AG04450 (cell line): ENCODE results near the gene PRKCZ. TPM values are rescaled to one million over a fixed set of nuclear protein-coding genes. Genes with fewer than 3 reads are reported as not detected.

ENCODE experiments used
- CTCF ChIA-PET: fragments of 300-600, 350-600 bp; formaldehyde crosslinking; extraction: SDS; loops from one replicate; lab custom pipeline; 2022; ENCODE audit warnings: antibody characterized with exemption, inconsistent platforms; lab: Charles Lee
- POLR2A ChIA-PET: fragments of 350-600 bp; formaldehyde crosslinking; extraction: SDS; loops from one replicate; lab custom pipeline; 2021; ENCODE audit warnings: antibody characterized with exemption, inconsistent platforms; lab: Yijun Ruan, JAX
- DNase-seq: peaks from one replicate; pipeline ENCODE4 v3.0.0-alpha.2; 2011; ENCODE audit warnings: low read depth, low spot score
- H3K27ac ChIP-seq: one replicate; pipeline ENCODE4 v1.5.1; 2012; ENCODE audit warnings: low read depth, low read length, control low read depth
- H3K27me3 ChIP-seq: one replicate; pipeline ENCODE4 v1.6.0; 2012; ENCODE audit warnings: low read length; ENCODE audit not compliant: control insufficient read depth, insufficient read depth
- H3K4me3 ChIP-seq: 2 replicates; pipeline ENCODE4 v1.5.1; 2011; ENCODE audit warnings: mild to moderate bottlenecking, low read depth, low read length, control low read depth
- H3K9me3 ChIP-seq: 2 replicates; pipeline ENCODE4 v1.5.1; 2012; ENCODE audit warnings: low read length; ENCODE audit not compliant: control insufficient read depth, insufficient read depth
- CTCF ChIP-seq: IDR thresholded peaks from 2 replicates; pipeline ENCODE4 v1.5.1; 2011; ENCODE audit warnings: low read depth, low read length, control low read depth, inconsistent platforms
- polyA plus RNA-seq: library from polyadenylated mRNA; depleted of rRNA; stranded (reverse); fragments of >200 nt; gene quantifications from 2 replicates; pipeline ENCODE4 v1.2.3, GENCODE V29; 2011

PRKCZ gene
- polyA plus RNA-seq, 1 experiment: 3.0 TPM

GRCh38 chr1:2154022-2154421 lies 103.8 kb downstream of the PRKCZ start:
- H3K27ac ChIP-seq: no peak overlapping the region
- no peak overlapping the region for H3K4me3 ChIP-seq
- H3K27me3 ChIP-seq: peaks cover 2% of the 10 kb centered on the region
- POLR2A ChIA-PET: no interaction called here
- no peak for TF ChIP-seq CTCF
- CTCF ChIA-PET: interaction anchor here (0.5 to 0.9 kb wide), 2 partner anchors 21 to 81 kb away, joined by 3 to 9 read pairs; no protein-coding TSS in a partner anchor
- DNase-seq: no peak
- no peaks in the 10 kb centered on the region; the same call in 1 of the 2 replicates for H3K9me3 ChIP-seq

GRCh38 chr1:2155147-2155598 lies 105.0 kb downstream of the PRKCZ start:
- DNase-seq: no peak
- Histone ChIP-seq H3K27ac (no peak overlapping the region), H3K9me3 (no peaks in the 10 kb centered on the region; the same call in 1 of the 2 replicates), H3K27me3 (peaks cover 2% of the 10 kb centered on the region), H3K4me3 (no peak overlapping the region)
- TF ChIP-seq CTCF: no peak
- CTCF ChIA-PET: no interaction called here
- POLR2A ChIA-PET: no interaction called here

GRCh38 chr1:2155788-2156187 lies 105.6 kb downstream of the PRKCZ start:
- ChIA-PET POLR2A (no interaction called here), CTCF (interaction anchor here (1.3 to 2.4 kb wide), 2 partner anchors 15 to 19 kb away, joined by 4 to 13 read pairs; no protein-coding TSS in a partner anchor)
- no peak for DNase-seq
- Histone ChIP-seq H3K4me3 (no peak overlapping the region), H3K27me3 (peaks cover 2% of the 10 kb centered on the region), H3K27ac (no peak overlapping the region), H3K9me3 (no peaks in the 10 kb centered on the region; the same call in 1 of the 2 replicates)
- no peak for TF ChIP-seq CTCF

GRCh38 chr1:2156866-2157265 lies 106.7 kb downstream of the PRKCZ start:
- no peak overlapping the region for H3K27ac ChIP-seq
- peaks cover 4% of the 10 kb centered on the region for H3K27me3 ChIP-seq
- POLR2A ChIA-PET: no interaction called here
- no peak for DNase-seq
- TF ChIP-seq CTCF: no peak
- no peak overlapping the region for H3K4me3 ChIP-seq
- CTCF ChIA-PET: interaction anchor here (1.3 to 2.4 kb wide), 2 partner anchors 17 to 18 kb away, joined by 4 to 13 read pairs; no protein-coding TSS in a partner anchor
- H3K9me3 ChIP-seq: no peaks in the 10 kb centered on the region; the same call in 1 of the 2 replicates

GRCh38 chr1:2157856-2158255 lies 107.6 kb downstream of the PRKCZ start:
- no peak for TF ChIP-seq CTCF
- H3K27ac ChIP-seq: no peak overlapping the region
- ChIA-PET CTCF (interaction anchor here (1.2 to 2.4 kb wide), 2 partner anchors 17 to 18 kb away, joined by 4 to 13 read pairs; no protein-coding TSS in a partner anchor), POLR2A (interaction anchor here (0.7 kb wide), 1 partner anchor 9 kb away, joined by 4 read pairs; no protein-coding TSS in a partner anchor)
- no peak overlapping the region for H3K4me3 ChIP-seq
- no peaks in the 10 kb centered on the region; the same call in 1 of the 2 replicates for H3K9me3 ChIP-seq
- H3K27me3 ChIP-seq: peaks cover 4% of the 10 kb centered on the region
- no peak for DNase-seq
